SW480 (cell line): ENCODE results near the gene NDUFV1.

Source experiments
- DNase-seq: peaks from one replicate; pipeline ENCODE4 v3.0.0-alpha.2; 2016; ENCODE audit warnings: low spot score

NDUFV1 gene

DNA sequence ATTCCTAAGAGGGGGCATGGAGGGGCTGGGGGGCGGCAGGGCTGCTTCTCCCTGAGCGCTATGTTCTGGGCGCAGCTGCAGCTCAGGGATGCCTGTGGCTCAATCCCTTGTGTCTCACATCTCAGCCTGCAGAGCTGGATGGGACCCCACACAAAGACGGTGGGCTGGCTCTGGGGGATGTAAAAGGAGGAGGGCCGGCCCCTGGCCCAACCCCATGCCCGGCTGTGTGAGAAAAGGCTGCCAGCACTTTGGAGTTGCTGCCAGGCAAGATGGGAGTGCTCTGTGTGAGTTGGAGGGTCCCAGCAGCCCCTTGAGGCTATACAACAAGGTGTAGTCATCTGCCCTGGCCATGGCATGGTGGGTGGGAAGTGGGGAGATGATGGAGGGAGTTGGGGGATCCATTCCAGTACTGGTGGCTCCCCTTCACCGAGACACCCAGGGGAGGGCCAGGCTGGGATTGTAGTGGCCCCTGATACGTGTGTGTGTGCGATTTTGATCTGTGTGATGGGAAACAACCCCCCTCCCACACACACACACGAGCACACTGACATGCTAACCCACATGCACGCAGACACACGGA is 34.1 kb downstream of the NDUFV1 start:
- no peak for DNase-seq

DNA sequence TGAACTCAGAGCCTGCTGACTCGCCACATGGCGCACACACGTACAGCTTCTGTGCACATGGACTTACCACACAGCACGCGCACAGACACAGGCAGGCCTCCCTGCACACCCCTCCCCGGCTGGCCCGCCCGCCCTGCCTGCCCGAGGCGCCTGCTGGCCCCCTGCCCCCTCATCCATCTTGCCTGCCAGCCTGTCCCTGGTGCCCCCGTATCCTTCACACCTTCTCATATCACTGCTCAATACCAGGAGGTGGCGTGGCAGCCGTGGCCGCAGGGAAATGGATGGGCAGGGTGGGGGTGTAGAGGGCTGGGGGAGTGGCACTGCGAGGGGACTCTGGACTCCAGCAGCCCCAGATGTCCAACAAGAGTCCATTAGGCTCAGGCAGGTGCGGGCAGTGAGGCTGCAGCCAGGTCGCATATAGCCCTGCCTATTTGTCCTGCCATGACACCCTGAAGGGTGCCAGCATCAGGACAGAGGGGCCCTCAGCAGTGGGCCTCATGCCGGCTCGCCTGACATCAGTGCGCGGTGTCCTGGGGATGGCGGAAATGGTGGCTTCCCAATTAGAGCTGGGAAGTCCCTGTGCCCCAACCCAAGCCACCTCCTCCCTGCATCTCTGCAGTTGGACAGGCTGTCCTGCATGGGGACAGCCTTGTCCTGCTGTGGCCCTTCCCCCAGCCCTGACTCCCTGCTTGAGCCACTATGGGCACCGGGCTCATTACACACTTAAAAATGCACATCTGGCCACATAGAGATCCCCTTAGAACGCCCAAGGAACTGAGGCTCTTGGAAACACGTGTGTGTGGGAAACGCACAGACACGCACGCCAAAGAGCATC is 34.8 kb downstream of the NDUFV1 start:
- DNase-seq: no peak

- DNase-seq: no peak
These were observed 35.7 kb downstream of the NDUFV1 start for GRCh38 chr11:67642173-67643120.

DNA sequence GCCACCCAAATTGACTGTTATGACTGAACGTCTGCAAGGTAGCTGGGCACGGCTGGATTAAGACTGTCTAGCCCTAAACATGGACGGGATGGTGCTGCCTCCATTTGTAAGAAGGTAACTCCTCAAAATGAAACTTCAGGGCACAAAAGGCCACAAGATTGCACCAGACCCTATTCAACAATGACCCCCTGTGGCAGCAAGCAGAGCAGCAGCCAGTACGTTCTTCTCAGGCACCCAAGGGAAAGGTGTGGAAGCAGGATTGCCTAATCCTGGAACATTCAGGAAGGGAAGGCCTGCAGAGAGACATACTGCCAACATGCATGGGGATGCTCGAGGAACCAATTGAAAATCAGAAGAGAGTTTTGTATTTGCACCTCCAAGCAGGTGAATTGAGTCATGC is 37.3 kb downstream of the NDUFV1 start:
- DNase-seq: peak; percentile 52

DNA sequence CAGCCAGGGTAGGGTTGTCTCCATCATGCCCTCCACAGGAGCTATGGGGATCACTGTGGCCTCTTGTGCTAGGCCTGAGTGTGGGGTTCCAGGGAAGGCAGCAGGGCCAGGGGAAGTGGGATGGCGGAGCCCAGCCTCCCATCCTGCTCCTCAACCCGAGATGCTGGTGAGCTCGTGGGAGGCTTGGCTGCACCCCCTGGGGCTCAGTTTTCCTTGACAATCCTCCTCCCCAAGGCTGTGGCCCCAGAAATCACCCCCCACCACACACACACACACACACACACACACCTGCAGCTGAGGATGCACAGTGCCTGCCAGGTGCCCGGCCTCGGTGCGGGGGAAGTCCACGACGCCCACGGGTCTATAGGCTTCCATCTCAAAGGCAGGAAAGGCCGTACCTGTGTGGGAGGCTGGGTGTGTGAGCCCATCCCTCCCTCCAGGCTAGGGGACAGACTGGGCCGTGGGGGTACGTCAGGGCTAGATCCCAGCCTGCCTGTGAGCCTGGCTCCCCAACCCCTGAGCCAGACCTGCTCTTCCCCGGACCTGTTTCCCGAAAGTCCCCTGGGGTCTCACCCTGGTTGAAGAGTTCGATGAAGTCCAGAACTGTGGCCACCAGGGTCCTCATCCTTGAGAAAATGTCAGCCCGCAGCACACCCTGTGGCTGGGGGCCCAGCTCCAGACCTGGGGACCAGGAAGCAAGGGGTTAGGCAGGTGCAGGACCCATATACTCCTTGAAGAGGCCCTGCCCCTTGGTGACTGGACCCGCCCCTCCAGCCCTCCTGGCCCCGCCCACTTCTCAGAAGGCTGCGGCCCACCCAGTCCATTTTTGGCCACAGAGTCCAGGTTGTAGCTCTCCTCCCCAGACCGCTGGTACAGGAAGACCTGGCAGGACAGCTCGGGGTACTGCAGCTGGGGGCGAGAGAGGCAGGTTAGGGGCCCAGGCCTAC is 38.0 kb downstream of the NDUFV1 start:
- DNase-seq: no peak

DNA sequence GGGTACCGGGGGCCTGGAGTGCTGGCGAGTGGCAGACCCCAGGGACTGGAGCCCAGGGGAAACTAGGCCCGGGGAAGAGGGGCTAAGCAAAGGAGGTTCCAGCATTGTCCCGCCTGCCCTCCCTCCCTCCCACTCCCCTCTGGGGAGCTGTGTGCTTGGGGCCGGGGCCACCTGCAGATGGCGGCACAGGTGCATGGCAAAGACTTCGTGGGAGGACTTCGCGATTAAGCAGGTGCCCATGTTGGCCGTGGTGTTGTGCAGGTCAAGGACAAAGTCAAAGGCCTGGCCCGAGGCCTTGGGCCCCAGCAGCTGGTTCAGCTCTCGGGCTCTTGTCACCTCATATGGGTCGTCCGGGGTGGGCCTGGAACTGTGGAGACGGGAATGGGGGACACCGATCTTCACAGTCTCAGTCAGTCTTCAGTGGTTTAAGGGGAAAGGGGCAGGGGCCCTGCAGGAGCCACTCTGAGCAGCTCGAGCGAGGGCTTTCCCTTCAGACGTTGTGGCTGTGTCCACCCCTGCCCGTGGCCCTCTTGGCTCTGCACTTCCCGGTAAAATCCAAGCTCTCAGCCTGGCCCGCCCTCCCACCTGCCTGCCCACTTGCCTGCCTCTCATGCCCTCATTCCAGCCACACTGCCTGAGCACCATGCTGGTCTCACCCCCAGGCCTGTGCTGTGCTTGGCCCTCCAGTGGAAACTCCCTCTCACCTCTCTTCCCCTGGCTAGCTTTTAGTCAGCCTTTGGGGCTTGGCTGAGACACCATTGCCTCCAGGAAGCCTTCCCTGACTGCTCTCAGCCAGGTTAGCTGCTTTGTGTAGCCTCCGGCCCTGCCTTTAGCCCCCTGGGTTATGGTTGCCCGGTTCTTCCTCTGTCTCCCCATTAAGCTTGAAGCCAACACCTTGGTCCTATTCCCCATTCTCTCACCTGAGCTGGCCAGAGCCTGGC is 39.1 kb downstream of the NDUFV1 start:
- no peak for DNase-seq

DNA sequence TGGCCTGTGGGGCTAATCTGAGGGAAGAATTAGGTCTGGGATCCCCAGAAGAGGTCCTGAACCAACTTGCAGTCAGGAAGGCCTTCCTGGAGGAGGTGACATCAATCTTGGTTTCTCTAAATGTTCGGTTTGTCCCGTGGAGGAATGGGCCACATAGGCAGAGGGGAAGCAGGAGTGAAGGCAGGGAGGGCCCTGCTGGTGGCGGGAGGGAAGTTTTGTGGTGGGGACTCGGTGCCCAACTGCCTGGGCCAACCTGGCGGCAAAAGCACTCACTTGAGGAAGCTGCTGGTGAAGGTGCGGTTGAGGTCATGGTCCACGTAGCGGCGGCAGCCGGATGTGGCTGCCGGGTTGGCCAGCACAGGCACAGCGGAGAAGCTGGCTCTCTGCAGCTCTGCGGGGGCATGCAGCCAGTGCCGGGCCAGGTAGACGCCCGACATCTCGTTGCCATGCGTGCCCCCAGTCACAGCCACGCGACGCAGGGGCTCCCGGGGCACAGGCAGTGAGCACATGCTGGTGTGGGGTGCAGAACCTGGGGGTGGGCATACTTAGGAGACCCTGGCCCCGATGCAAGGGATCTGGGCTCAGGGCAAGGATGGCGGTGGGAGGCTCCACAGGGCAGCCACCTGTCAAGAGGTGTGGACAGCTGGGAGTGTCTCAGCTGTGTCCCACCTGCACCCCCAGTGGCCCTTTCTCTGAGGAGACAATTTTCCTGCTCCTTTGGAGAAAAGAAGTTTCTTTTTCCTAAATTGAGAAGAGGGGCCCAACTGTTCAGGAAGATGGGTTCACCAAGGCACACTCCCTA is 40.0 kb downstream of the NDUFV1 start:
- DNase-seq: peak; percentile 66

DNA sequence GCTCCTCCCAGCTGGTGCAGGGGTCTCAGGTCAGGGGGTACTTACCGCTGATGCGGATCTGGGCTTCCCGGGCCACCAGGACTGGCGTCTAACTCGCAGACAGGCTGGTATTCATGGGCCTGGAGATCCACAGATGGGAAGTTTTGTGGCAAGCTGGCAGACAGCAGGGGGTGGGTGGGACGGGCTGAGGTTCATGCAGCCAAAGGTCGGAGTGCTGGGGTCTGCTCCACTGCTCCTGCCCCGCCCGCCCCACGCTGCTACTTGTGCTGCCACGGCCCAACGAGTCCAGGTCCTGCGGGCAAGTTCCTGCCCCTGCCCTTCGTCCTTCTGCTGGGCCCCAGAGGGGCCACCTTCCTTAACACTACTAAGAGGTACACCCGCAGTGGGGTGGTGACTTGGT is 40.7 kb downstream of the NDUFV1 start:
- no peak for DNase-seq

DNA sequence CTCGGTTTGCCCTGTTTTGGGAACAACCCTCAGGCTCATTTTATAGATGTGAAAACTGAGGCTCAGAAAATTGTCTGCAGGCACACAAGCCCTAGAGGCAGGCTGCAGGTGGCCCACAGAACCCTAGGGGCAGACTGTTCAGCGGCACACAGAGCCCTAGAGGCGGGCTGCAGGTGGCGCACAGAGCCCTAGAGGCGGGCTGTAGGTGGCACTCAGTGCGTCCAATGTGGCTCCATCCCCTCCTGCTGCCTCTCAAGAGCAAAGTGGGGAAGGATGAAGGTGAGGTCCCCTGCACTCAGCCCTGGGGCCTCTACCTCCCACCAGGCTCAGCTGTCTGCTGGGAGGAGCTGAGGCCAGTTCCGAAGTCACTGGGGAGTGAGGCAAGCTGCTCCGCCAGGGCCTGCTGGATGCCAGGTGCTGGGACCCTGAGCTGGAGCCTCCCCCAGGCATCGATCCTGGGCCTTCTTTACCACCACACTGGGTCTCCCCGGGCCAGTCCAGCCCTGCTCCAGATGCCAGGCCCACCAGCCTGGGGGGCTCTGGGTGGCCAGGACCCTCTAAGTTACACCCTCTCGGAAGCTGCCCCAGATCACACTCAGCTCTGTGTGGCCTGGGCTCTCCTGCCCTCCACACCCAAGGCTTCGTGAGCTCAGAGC is 41.5 kb downstream of the NDUFV1 start:
- DNase-seq: peak; percentile 69

DNA sequence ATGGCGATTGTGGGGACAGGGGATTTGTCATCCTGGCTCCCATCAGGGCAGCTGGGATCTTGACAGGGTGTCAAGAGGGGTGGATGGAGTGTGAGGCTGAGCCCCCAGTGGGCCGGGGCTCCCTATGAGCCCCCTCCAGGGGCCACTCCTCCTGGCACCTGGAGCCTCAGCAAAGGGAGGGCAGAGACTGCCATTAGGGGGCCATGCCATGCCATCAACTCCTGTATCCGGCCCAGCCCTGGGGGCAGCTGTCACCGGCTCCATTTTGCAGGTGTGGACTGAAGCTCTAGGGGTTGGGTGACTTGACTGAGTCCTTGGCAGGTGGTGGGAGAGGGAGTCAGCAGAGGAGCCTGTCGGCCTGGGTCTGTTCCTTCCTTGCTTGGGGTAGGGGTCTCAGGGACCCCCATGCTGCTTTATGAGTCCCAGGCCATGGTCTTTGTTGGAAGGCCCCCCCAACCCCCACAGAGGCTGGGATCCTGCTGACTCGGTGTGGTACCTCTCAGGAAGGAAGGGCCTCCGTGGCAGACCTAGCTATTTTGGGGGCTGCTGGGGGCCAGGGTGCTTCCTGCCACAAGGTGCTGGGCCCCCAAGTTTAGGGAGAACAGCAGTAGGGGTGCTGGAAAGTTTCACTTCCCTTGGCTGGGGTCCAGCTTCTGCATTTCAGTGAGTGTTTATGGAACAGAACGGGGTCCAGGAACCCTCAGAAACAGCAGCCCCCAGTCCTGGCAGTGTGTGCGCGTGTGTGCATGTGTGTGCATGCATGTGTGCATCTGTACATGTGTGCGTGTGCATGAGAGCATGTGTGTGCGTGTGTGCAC is 42.3 kb downstream of the NDUFV1 start:
- DNase-seq: no peak

- DNase-seq: peak; percentile 37
These were observed 43.1 kb downstream of the NDUFV1 start for GRCh38 chr11:67649634-67650510.

DNA sequence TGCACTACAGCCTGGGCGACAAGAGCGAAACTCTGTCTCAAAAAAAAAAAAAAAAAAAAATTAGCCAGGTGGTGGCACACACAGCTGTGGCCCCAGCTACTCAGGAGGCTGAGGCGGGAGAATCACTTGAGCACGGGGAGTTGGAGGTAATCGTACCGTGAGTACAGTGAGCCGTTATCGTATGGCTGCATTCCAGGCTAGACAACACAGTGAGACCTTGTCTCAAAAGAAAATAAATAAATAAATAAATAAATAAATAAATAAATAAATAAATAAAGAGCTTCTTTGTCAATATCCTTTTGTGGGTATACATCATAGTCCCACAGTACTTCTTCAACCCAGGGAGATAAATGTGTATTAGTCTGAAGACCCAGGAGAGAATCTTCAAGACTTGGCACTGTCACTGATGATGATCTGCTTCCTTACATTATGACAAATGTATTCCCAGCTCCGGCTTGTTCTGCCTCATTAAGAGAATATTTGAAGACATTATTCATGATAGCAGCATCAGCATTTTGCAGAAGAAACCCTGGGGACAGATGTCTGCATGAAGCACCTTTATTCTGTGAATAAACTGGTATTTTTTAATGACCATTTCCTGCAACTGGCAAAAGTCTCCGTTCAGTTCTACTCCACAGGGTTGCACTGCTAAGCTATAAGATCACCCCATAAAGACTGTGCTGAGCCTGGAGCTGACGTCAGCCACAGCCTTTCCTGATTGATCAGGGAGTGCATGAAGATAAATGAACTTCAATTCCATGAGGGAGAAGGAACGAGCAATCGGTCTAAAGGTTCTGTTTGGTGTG is 45.4 kb downstream of the NDUFV1 start:
- no peak for DNase-seq

GRCh38 chr11:67652965-67653845 is 46.5 kb downstream of the NDUFV1 start:
- DNase-seq: no peak

GRCh38 chr11:67654225-67654624 is 47.5 kb downstream of the NDUFV1 start:
- no peak for DNase-seq

DNA sequence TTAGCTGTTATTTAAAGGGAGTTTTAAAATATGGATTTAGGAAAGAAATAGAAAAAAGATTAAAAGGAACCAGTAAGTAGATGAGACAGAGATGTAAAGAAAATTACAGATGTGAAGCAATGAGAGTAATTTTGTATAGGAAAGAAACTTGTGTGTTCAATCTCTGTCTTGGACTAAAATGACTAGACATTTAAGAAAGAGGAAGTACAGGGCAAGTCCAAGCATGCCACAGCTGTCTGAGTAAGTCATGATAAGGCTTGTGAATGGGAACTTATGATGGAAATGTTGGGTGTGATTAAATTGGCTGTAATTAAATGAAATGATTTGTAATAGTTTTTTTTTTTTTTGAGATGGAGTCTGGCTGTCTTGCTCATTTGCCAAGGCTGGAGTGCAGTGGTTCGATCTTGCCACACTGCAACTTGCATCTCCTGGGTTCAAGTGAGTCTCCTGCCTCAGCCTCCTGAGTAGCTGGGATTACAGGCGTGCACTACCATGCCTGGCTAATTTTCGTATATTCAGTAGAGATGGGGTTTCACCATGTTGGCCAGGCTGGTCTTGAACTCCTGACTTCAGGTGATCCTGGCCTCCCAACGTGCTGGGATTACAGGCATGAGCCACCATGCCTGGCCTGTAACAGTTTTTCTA is 49.7 kb downstream of the NDUFV1 start:
- no peak for DNase-seq
